ENCODE results near the gene PKNOX2. TPM values are rescaled to one million over a fixed set of nuclear protein-coding genes. Genes with fewer than 3 reads are reported as not detected.

PKNOX2 gene
- total and polyA plus RNA-seq, 9 donors = 10.6 to 42.3 (median 30.0) TPM

- no peak for DNase-seq
- no peaks in the 10 kb centered on the region for H3K9me3 ChIP-seq
- peaks cover 7% of the 10 kb centered on the region for H3K4me1 ChIP-seq (ENCODE audit: insufficient read depth)
- TF ChIP-seq POLR2A (IDR thresholded peaks at IDR 0.05) (no peak), EP300 (IDR thresholded peaks at IDR 0.05) (no peak), CTCF (IDR thresholded peaks at IDR 0.05) (no peak)
- H3K27me3 ChIP-seq = no peaks in the 10 kb centered on the region
- no peak overlapping the region for H3K4me3 ChIP-seq
- no peaks in the 10 kb centered on the region for H3K36me3 ChIP-seq
- 91 to 94% (median 92%) methylated on average over 2 of the region's 2 CpGs for WGBS, 3 donors
- H3K27ac ChIP-seq = no peak overlapping the region
- intact Hi-C loops (cut with DNase I) = no loop called here
Measured at GRCh38 chr11:125449565-125449964, 285.0 kb downstream of the PKNOX2 start.

DNA sequence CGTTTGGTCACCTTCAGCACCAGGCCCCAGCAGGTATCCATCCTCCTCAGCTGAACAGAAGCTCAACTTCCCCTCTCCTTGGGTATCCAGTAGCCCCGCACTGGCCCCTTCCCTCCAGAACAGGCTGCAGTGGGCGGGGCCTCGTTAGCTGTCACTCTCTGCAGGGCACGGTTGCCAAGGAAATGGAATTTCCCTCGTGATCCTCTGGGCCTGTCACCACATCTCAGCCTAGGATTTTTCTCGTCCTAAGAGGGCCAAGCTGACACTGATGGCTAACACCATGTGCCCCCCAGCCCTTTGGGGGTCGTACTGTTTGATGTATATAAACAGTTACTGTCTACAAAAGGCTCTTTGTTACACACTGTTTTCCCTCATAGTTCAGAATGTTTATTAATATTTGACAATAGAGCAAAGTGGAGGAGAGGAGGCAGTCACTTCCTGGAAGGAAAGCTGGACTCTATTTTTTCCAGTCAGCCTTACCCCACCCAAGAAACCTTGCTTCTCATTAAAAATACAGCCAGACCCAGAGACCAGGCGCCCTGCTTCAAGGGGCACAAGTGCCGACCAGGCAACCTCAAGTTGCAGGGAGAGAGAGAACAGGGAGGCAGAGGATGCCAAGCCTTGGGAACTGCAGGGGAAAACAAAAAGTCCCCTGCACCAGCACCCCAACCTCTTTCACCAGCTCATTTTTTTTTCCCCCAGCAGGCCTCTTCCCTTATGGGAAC is 287.0 kb downstream of the PKNOX2 start:
- 22 to 30% (median 25%) methylated on average over 10 of the region's 10 CpGs for WGBS, 3 donors
- Histone ChIP-seq H3K9me3 (no peaks in the 10 kb centered on the region), H3K4me1 (ENCODE audit: insufficient read depth) (peaks cover 7% of the 10 kb centered on the region), H3K27ac (peak overlapping the region in 1 of 2 donors; percentile 61), H3K27me3 (no peaks in the 10 kb centered on the region), H3K36me3 (no peaks in the 10 kb centered on the region), H3K4me3 (no peak overlapping the region)
- DNase-seq = peak; percentile 45 to 69 (median 63)
- intact Hi-C loops (cut with DNase I) = no loop called here
- TF ChIP-seq POLR2A (IDR thresholded peaks at IDR 0.05) = no peak
- no peak for TF ChIP-seq EP300 (IDR thresholded peaks at IDR 0.05)
- TF ChIP-seq CTCF (IDR thresholded peaks at IDR 0.05) = no peak

GRCh38 chr11:125452125-125452470 is 287.5 kb downstream of the PKNOX2 start:
- Histone ChIP-seq H3K27ac (peak overlapping the region in 1 of 2 donors; percentile 61), H3K4me3 (no peak overlapping the region), H3K27me3 (no peaks in the 10 kb centered on the region), H3K36me3 (no peaks in the 10 kb centered on the region), H3K9me3 (no peaks in the 10 kb centered on the region), H3K4me1 (ENCODE audit: insufficient read depth) (peaks cover 7% of the 10 kb centered on the region)
- intact Hi-C loops (cut with DNase I) = no loop called here
- TF ChIP-seq CTCF (IDR thresholded peaks at IDR 0.05) (no peak), EP300 (IDR thresholded peaks at IDR 0.05) (no peak), POLR2A (IDR thresholded peaks at IDR 0.05) (no peak)
- WGBS, 3 donors = 62 to 70% (median 68%) methylated on average over 7 of the region's 7 CpGs
- no peak for DNase-seq

DNA sequence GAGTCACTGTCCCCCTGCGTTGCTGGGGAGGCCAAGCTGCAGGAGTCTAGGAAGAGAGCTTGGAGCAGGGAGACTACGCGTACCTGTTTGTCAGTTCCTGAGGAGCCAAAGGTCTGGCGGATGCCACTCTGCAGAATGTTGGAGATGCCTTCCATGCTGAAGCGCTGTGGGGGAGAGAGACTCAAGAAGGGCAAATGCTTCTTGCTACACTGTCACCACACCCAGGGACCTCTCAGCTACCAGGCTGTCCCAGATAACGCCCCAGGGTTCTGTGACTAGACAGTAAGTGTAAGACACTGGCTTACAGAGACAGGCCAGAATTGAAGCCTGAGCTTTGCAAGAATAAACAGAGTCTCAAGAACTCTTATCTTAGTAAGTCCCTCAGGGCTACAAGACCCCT is 289.5 kb downstream of the PKNOX2 start:
- H3K4me3 ChIP-seq = no peak overlapping the region
- H3K4me1 ChIP-seq (ENCODE audit: insufficient read depth) = peaks cover 12% of the 10 kb centered on the region
- no peaks in the 10 kb centered on the region for H3K27me3 ChIP-seq
- no peak for TF ChIP-seq POLR2A (IDR thresholded peaks at IDR 0.05)
- no peak for TF ChIP-seq CTCF (IDR thresholded peaks at IDR 0.05)
- no peak for TF ChIP-seq EP300 (IDR thresholded peaks at IDR 0.05)
- no peak overlapping the region for H3K27ac ChIP-seq
- intact Hi-C loops (cut with DNase I) = no loop called here
- no peaks in the 10 kb centered on the region for H3K9me3 ChIP-seq
- H3K36me3 ChIP-seq = no peaks in the 10 kb centered on the region
- no peak for DNase-seq
- 90 to 97% (median 92%) methylated on average over 6 of the region's 6 CpGs for WGBS, 3 donors

Measured in ovary (tissue), 9 donors.